ENCODE data around the gene MACROD2.

- TF ChIP-seq CTCF (conservative IDR thresholded peaks at IDR 0.05 in 1 of 2, IDR thresholded peaks at IDR 0.05 in 1 of 2; ENCODE audit: extremely low read depth in 1 of 2, insufficient read depth in 1 of 2, low read depth in 1 of 2, low read length in 2 of 2) (no peak), EZH2 (IDR thresholded peaks at IDR 0.05; ENCODE audit: borderline replicate concordance, low read length) (no peak)
Observed at GRCh38 chr20:15622368-15622767, 1627.1 kb downstream of the MACROD2 start.

All from mammary epithelial cell (primary cell).